OCI-LY7 (cell line): ENCODE results near the gene SEMA3D. TPM values are rescaled to one million over a fixed set of nuclear protein-coding genes. Genes with fewer than 3 reads are reported as not detected.

Source experiments
- BruUV-seq: library from RNA; stranded (reverse); fragments of 400-500 nt; replicated peaks from 2 replicates; lab custom pipeline; 2021; lab: Mats Ljungman, UMichigan
- CTCF ChIA-PET: fragments of 300-600 bp; sonication (Branson Sonifier 250); formaldehyde crosslinking; loops from one replicate; lab custom pipeline; 2022; ENCODE audit warnings: antibody characterized with exemption; ENCODE audit not compliant: unreplicated experiment; lab: Charles Lee
- POLR2A ChIA-PET: fragments of 300-600 bp; sonication (Branson Sonifier 250); formaldehyde crosslinking; loops from one replicate; lab custom pipeline; 2022; ENCODE audit warnings: antibody characterized with exemption; lab: Charles Lee
- DNase-seq: peaks from one replicate; pipeline ENCODE4 v3.0.0-alpha.2; 2015; ENCODE audit warnings: low spot score
- H2AFZ ChIP-seq: fragments of 200-600 bp; sonication (generic), shearing (Covaris generic); 2 replicates; pipeline ENCODE4 v1.6.1; 2014; ENCODE audit warnings: mild to moderate bottlenecking, antibody characterized with exemption, low read length, moderate library complexity
- H3K27ac ChIP-seq: fragments of 200-600 bp; sonication (generic); 2 replicates; pipeline ENCODE4 v1.5.1; 2014; ENCODE audit warnings: mixed run types, low read depth, mild to moderate bottlenecking, moderate library complexity, low read length, inconsistent platforms; ENCODE audit not compliant: poor library complexity, severe bottlenecking
- H3K36me3 ChIP-seq: fragments of 200-600 bp; sonication (generic); 2 replicates; pipeline ENCODE4 v1.6.1; 2014; ENCODE audit warnings: mild to moderate bottlenecking, antibody characterized with exemption, low read length, moderate library complexity, mixed read lengths; ENCODE audit not compliant: insufficient read depth
- H3K4me1 ChIP-seq: fragments of 200-600 bp; sonication (generic); 2 replicates; pipeline ENCODE4 v1.5.1; 2014; ENCODE audit warnings: mild to moderate bottlenecking, low read length; ENCODE audit not compliant: insufficient read depth, poor library complexity, severe bottlenecking
- H3K4me2 ChIP-seq: fragments of 200-600 bp; sonication (generic); 2 replicates; pipeline ENCODE4 v1.6.1; 2014; ENCODE audit warnings: mild to moderate bottlenecking, low read length
- H3K4me3 ChIP-seq: fragments of 200-600 bp; sonication (generic); 2 replicates; pipeline ENCODE4 v1.5.1; 2014; ENCODE audit warnings: mild to moderate bottlenecking, low read depth, low read length; ENCODE audit not compliant: poor library complexity, severe bottlenecking
- H3K79me2 ChIP-seq: fragments of 200-600 bp; sonication (generic); 2 replicates; pipeline ENCODE4 v1.6.1; 2016; ENCODE audit warnings: low read depth, mild to moderate bottlenecking, low read length, moderate library complexity, mixed read lengths; ENCODE audit not compliant: insufficient read depth
- H3K9me2 ChIP-seq: fragments of 200-600 bp; sonication (generic); 2 replicates; pipeline ENCODE4 v1.6.1; 2016; ENCODE audit warnings: mild to moderate bottlenecking, low read length, mixed read lengths; ENCODE audit not compliant: insufficient read depth
- H3K9me3 ChIP-seq: fragments of 200-600 bp; sonication (generic); 2 replicates; pipeline ENCODE4 v1.6.1; 2014; ENCODE audit warnings: mild to moderate bottlenecking, mixed run types, low read length, mixed read lengths
- H4K20me1 ChIP-seq: fragments of 200-600 bp; sonication (generic); 2 replicates; pipeline ENCODE4 v1.6.1; 2014; ENCODE audit warnings: mild to moderate bottlenecking, antibody characterized with exemption, low read length, moderate library complexity, mixed read lengths; ENCODE audit not compliant: insufficient read depth
- EZH2phosphoT487 ChIP-seq: fragments of 200-600 bp; sonication (generic); IDR thresholded peaks from 2 replicates; pipeline ENCODE4 v1.6.1; 2018; ENCODE audit warnings: low read depth, borderline replicate concordance, mild to moderate bottlenecking, mixed run types, antibody characterized with exemption, low read length, moderate library complexity, mixed read lengths
- intact Hi-C: fragments of 100-400 bp; cut with micrococcal nuclease; formaldehyde crosslinking; loops from one replicate; pipeline ENCODE4 v1.10.0; 2022; ENCODE audit not compliant: unreplicated experiment
- total RNA-seq, 2 experiments: library from RNA; depleted of rRNA in 1 of 2; stranded (reverse); fragments of >200 nt in 1 of 2; shearing (Covaris generic) in 1 of 2; gene quantifications; 2 replicates each; pipeline ENCODE4 v1.2.3, GENCODE V29; 2014 to 2022
- TF ChIP-seq, protein P1 (sequence below): fragments of 200-600 bp; sonication (generic); conservative IDR thresholded peaks from 2 replicates; pipeline ENCODE4 v1.5.1; 2014; ENCODE audit warnings: mild to moderate bottlenecking, antibody characterized with exemption, low read length, moderate library complexity, mixed read lengths

Gene SEMA3D
- total RNA-seq, 2 experiments from 2014 or later = not detected

DNA sequence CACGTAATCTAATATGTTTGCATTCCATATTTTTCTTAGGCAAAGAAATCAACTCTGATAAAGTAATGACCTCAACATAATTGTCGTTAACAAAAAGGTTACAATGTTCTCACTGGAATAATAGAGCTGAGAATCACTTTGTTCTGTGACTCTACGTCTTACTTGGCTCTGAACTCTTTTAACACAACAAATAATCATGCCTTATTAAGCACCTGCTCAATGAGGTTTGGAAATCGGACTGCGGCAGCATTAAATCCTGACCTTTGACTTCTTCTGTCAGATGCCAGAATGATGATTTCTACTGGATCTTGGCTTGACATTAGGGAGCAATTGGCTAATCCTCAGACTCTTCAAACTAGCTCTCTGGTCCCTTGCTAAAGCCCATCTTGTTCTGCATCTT, 233.6 kb downstream of the SEMA3D start:
- Histone ChIP-seq H3K9me2 (no peaks in the 10 kb centered on the region), H3K36me3 (no peaks in the 10 kb centered on the region), H3K4me3 (no peak overlapping the region), H3K9me3 (no peaks in the 10 kb centered on the region), H2AFZ (no peak overlapping the region), H3K4me1 (no peaks in the 10 kb centered on the region), H4K20me1 (no peaks in the 10 kb centered on the region), H3K79me2 (no peaks in the 10 kb centered on the region), H3K27ac (no peak overlapping the region), H3K4me2 (no peak overlapping the region)
- TF ChIP-seq EZH2phosphoT487 = no peak
- TF ChIP-seq, protein P1, sequence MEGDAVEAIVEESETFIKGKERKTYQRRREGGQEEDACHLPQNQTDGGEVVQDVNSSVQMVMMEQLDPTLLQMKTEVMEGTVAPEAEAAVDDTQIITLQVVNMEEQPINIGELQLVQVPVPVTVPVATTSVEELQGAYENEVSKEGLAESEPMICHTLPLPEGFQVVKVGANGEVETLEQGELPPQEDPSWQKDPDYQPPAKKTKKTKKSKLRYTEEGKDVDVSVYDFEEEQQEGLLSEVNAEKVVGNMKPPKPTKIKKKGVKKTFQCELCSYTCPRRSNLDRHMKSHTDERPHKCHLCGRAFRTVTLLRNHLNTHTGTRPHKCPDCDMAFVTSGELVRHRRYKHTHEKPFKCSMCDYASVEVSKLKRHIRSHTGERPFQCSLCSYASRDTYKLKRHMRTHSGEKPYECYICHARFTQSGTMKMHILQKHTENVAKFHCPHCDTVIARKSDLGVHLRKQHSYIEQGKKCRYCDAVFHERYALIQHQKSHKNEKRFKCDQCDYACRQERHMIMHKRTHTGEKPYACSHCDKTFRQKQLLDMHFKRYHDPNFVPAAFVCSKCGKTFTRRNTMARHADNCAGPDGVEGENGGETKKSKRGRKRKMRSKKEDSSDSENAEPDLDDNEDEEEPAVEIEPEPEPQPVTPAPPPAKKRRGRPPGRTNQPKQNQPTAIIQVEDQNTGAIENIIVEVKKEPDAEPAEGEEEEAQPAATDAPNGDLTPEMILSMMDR = no peak
- BruUV-seq = no TSS peak
- ChIA-PET CTCF (no interaction called here), POLR2A (no interaction called here)
- no peak for DNase-seq
- intact Hi-C loops = no loop called here

DNA sequence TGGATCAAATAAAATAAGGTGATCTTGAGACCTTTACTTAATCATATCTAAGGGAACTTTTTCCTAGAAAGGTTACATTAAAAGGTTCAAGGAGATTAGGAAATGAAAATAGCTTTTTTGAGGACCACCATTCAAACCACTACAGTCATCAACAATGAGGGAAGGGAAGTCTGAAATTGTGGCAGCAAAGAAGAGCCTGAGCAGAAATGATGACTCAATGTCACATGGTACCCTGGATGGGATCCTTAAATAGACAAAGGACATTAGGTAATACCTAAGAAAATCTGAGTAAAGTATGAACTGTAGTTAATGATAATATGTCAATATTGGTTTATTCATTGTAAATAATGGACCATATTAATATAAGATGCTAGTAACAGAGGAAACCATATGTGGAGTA, 236.0 kb downstream of the SEMA3D start:
- CTCF ChIA-PET = no interaction called here
- POLR2A ChIA-PET = interaction anchor here (1.8 kb wide), 1 partner anchor 11 kb away, joined by 4 read pairs; no protein-coding TSS in a partner anchor
- BruUV-seq = no TSS peak

DNA sequence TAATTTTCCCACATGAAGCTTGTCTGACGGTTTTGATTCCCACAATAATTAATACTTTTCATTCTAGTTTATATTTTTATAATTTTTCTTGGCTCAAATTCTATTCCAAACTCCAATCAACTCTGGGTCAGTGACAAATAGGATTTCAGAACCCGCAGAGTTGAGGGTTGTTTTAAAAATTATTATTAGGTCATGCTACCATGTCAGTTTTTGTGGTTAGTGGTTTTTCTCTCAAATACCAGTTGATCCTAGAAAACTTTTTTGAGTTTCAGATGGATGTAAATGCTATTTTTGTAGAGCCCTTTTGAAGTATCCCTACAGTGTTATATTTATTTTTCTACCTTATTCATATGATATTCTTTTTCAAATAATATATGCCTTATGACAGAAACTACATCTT, 237.4 kb downstream of the SEMA3D start:
- Histone ChIP-seq H3K9me3 (no peaks in the 10 kb centered on the region), H3K79me2 (no peaks in the 10 kb centered on the region), H3K4me3 (no peak overlapping the region), H3K27ac (no peak overlapping the region), H2AFZ (no peak overlapping the region), H3K9me2 (no peaks in the 10 kb centered on the region), H3K4me1 (no peaks in the 10 kb centered on the region), H4K20me1 (no peaks in the 10 kb centered on the region), H3K36me3 (no peaks in the 10 kb centered on the region), H3K4me2 (no peak overlapping the region)
- BruUV-seq = no TSS peak
- no peak for TF ChIP-seq EZH2phosphoT487
- TF ChIP-seq, protein P1 = no peak
- no peak for DNase-seq
- POLR2A ChIA-PET = no interaction called here
- CTCF ChIA-PET = no interaction called here
- intact Hi-C loops = no loop called here

More for the DNA sequence above, 236.0 kb downstream of the SEMA3D start:
- H3K9me3 ChIP-seq = no peaks in the 10 kb centered on the region
- no peak overlapping the region for H3K4me3 ChIP-seq
- no peak overlapping the region for H3K27ac ChIP-seq
- no peak for DNase-seq
- no peak overlapping the region for H2AFZ ChIP-seq
- TF ChIP-seq, protein P1 = no peak
- no peak for TF ChIP-seq EZH2phosphoT487
- no peak overlapping the region for H3K4me2 ChIP-seq
- no peaks in the 10 kb centered on the region for H3K79me2 ChIP-seq
- H4K20me1 ChIP-seq = no peaks in the 10 kb centered on the region
- no peaks in the 10 kb centered on the region for H3K9me2 ChIP-seq
- intact Hi-C loops = no loop called here
- no peaks in the 10 kb centered on the region for H3K4me1 ChIP-seq
- H3K36me3 ChIP-seq = no peaks in the 10 kb centered on the region
